ENCODE measurements around the gene CD38.
"Not testable (repeated sequence)": the region's sequence is repeated elsewhere in the genome, so short reads cannot be mapped to it uniquely, and the experiment has no call there.

CD38 gene

GRCh38 chr4:15762460-15762859, 15.7 kb upstream of the CD38 start:
- not testable (repeated sequence) for DNase-seq (ENCODE audit: low read depth in 2 of 2)

GRCh38 chr4:15765391-15765790, 12.7 kb upstream of the CD38 start:
- no peak for DNase-seq (ENCODE audit: low read depth in 2 of 2)

- DNase-seq (ENCODE audit: low read depth in 2 of 2) = no peak
Measured at GRCh38 chr4:15765910-15766697, 12.0 kb upstream of the CD38 start.

GRCh38 chr4:15766821-15767220, 11.3 kb upstream of the CD38 start:
- DNase-seq (ENCODE audit: low read depth in 2 of 2) = no peak

- no peak for DNase-seq (ENCODE audit: low read depth in 2 of 2)
Measured at GRCh38 chr4:15769202-15769601, 8.9 kb upstream of the CD38 start.

- DNase-seq (ENCODE audit: low read depth in 2 of 2) = no peak
Measured at GRCh38 chr4:15771216-15772058, 6.7 kb upstream of the CD38 start.

- no peak for DNase-seq (ENCODE audit: low read depth in 2 of 2)
Measured at GRCh38 chr4:15774020-15774420, 4.1 kb upstream of the CD38 start.

- no peak for DNase-seq (ENCODE audit: low read depth in 2 of 2)
Measured at GRCh38 chr4:15776871-15777648, 1.1 kb upstream of the CD38 start.

GRCh38 chr4:15777697-15778288, 335 bp upstream of the CD38 start:
- DNase-seq (ENCODE audit: low read depth in 2 of 2) = no peak

- no peak for DNase-seq (ENCODE audit: low read depth in 2 of 2)
Measured at GRCh38 chr4:15779306-15779705, 1.2 kb downstream of the CD38 start.

GRCh38 chr4:15779809-15780208, 1.7 kb downstream of the CD38 start:
- DNase-seq (ENCODE audit: low read depth in 2 of 2) = no peak

GRCh38 chr4:15781427-15782095, 3.4 kb downstream of the CD38 start:
- DNase-seq (ENCODE audit: low read depth in 2 of 2) = no peak

- no peak for DNase-seq (ENCODE audit: low read depth in 2 of 2)
Measured at GRCh38 chr4:15783676-15784075, 5.5 kb downstream of the CD38 start.

- DNase-seq (ENCODE audit: low read depth in 2 of 2) = no peak
Measured at GRCh38 chr4:15784959-15785634, 7.0 kb downstream of the CD38 start.

GRCh38 chr4:15786743-15787142, 8.6 kb downstream of the CD38 start:
- DNase-seq (ENCODE audit: low read depth in 2 of 2) = no peak

GRCh38 chr4:15792974-15793373, 14.8 kb downstream of the CD38 start:
- no peak for DNase-seq (ENCODE audit: low read depth in 2 of 2)

GRCh38 chr4:15793506-15794363, 15.6 kb downstream of the CD38 start:
- no peak for DNase-seq (ENCODE audit: low read depth in 2 of 2)

GRCh38 chr4:15794426-15794825, 16.3 kb downstream of the CD38 start:
- DNase-seq (ENCODE audit: low read depth in 2 of 2) = no peak

- DNase-seq (ENCODE audit: low read depth in 2 of 2) = no peak
Measured at GRCh38 chr4:15794905-15795304, 16.8 kb downstream of the CD38 start.

GRCh38 chr4:15797320-15797719, 19.2 kb downstream of the CD38 start:
- DNase-seq (ENCODE audit: low read depth in 2 of 2) = no peak
